ENCODE results near the gene MAPK6. TPM values are rescaled to one million over a fixed set of nuclear protein-coding genes. Genes with fewer than 3 reads are reported as not detected.

The MAPK6 gene
- total and polyA plus RNA-seq, 10 of the 15 experiments (the other 5 are each of a cell fraction or from before 2014, with no cell fraction given): 20.6 to 100 (median 52.6) TPM

- no peak for DNase-seq (ENCODE audit: low read depth, low spot score)
- ChIA-PET CTCF (interaction anchor here (1.0 to 2.0 kb wide), 4 partner anchors 12 to 87 kb away, joined by 3 to 11 read pairs (median 6); no protein-coding TSS in a partner anchor), POLR2A (no interaction called here), SMC1A (ENCODE audit: uncharacterized antibody, unreplicated experiment) (interaction anchor here (0.7 to 2.3 kb wide), 7 partner anchors 14 to 72 kb away, joined by 3 to 6 read pairs (median 3); no protein-coding TSS in a partner anchor), RAD21 (ENCODE audit: unreplicated experiment) (interaction anchor here (0.6 to 0.7 kb wide), 2 partner anchors 27 to 30 kb away, joined by 4 read pairs; no protein-coding TSS in a partner anchor)
- no peak for FAIRE-seq
- H3K4me3 ChIP-seq: no peak overlapping the region
- no TSS peak for BruUV-seq (replicated peaks)
- no peak for ATAC-seq
- H3K36me3 ChIP-seq (ENCODE audit: control insufficient read depth in 2 of 2, insufficient read depth in 2 of 2, low read length in 1 of 2): peaks cover 6 to 47% of the 10 kb centered on the region in 2 experiments
- H3K9me3 ChIP-seq (replicated peaks; ENCODE audit: control insufficient read depth, insufficient read depth, low read length): peaks cover 2% of the 10 kb centered on the region; the same call in 2 of the 3 replicates
- no peaks in the 10 kb centered on the region for H3K4me1 ChIP-seq (ENCODE audit: control insufficient read depth, insufficient read depth, low read length)
- no peaks in the 10 kb centered on the region for H3K27me3 ChIP-seq (replicated peaks in 1 of 2; ENCODE audit: control insufficient read depth in 2 of 2, insufficient read depth in 2 of 2, low read length in 1 of 2)
- in situ Hi-C loops (cut with MboI) (no loop called here), intact Hi-C loops (cut with micrococcal nuclease; ENCODE audit: unreplicated experiment) (no loop called here)
- no peak overlapping the region for H2AFZ ChIP-seq (ENCODE audit: control insufficient read depth, low read depth, low read length)
- no peak overlapping the region for H3K4me2 ChIP-seq (ENCODE audit: control insufficient read depth, insufficient read depth)
- H4K20me1 ChIP-seq (ENCODE audit: control insufficient read depth, insufficient read depth): no peaks in the 10 kb centered on the region
- peaks cover 13% of the 10 kb centered on the region for H3K79me2 ChIP-seq (ENCODE audit: control insufficient read depth, insufficient read depth, low read length)
- no peak overlapping the region for H3K9ac ChIP-seq (ENCODE audit: control insufficient read depth, insufficient read depth, low read length)
- H3K27ac ChIP-seq (ENCODE audit: control insufficient read depth, insufficient read depth): no peak overlapping the region
- TF ChIP-seq SPI1 (IDR thresholded peaks at IDR 0.05; ENCODE audit: borderline replicate concordance, insufficient read depth, low read depth, low read length) (peak; percentile 42; the same call in 1 of the 2 replicates), STAT3 (IDR thresholded peaks at IDR 0.05; ENCODE audit: low read depth, low read length) (no peak)
- 97% methylated on average over 4 of the region's 4 CpGs for WGBS (ENCODE audit: insufficient coverage, insufficient replicate concordance, low lambda C conversion rate, missing lambda C conversion rate)
Measured at GRCh38 chr15:52052066-52052935, 33.3 kb downstream of the MAPK6 start.

GRCh38 chr15:52054381-52054780, 35.4 kb downstream of the MAPK6 start:
- no peak overlapping the region for H2AFZ ChIP-seq (ENCODE audit: control insufficient read depth, low read depth, low read length)
- H3K36me3 ChIP-seq (ENCODE audit: control insufficient read depth in 2 of 2, insufficient read depth in 2 of 2, low read length in 1 of 2): peaks cover 9 to 55% of the 10 kb centered on the region in 2 experiments
- ChIA-PET CTCF (no interaction called here), SMC1A (ENCODE audit: uncharacterized antibody, unreplicated experiment) (interaction anchor here (1.4 kb wide), 1 partner anchor 14 kb away, joined by 3 read pairs; no protein-coding TSS in a partner anchor), RAD21 (ENCODE audit: unreplicated experiment) (no interaction called here), POLR2A (no interaction called here)
- ATAC-seq: no peak
- FAIRE-seq: no peak
- BruUV-seq (replicated peaks): no TSS peak
- no peaks in the 10 kb centered on the region for H4K20me1 ChIP-seq (ENCODE audit: control insufficient read depth, insufficient read depth)
- H3K4me3 ChIP-seq: no peak overlapping the region
- no peaks in the 10 kb centered on the region for H3K4me1 ChIP-seq (ENCODE audit: control insufficient read depth, insufficient read depth, low read length)
- H3K27ac ChIP-seq (ENCODE audit: control insufficient read depth, insufficient read depth): no peak overlapping the region
- intact Hi-C loops (cut with micrococcal nuclease; ENCODE audit: unreplicated experiment): no loop called here
- in situ Hi-C loops (cut with MboI): no loop called here
- H3K79me2 ChIP-seq (ENCODE audit: control insufficient read depth, insufficient read depth, low read length): peaks cover 4% of the 10 kb centered on the region
- no peak overlapping the region for H3K4me2 ChIP-seq (ENCODE audit: control insufficient read depth, insufficient read depth)
- 99% methylated on average over 4 of the region's 4 CpGs for WGBS (ENCODE audit: insufficient coverage, insufficient replicate concordance, low lambda C conversion rate, missing lambda C conversion rate)
- H3K9me3 ChIP-seq (replicated peaks; ENCODE audit: control insufficient read depth, insufficient read depth, low read length): peaks cover 2% of the 10 kb centered on the region; the same call in 2 of the 3 replicates
- H3K9ac ChIP-seq (ENCODE audit: control insufficient read depth, insufficient read depth, low read length): no peak overlapping the region
- no peaks in the 10 kb centered on the region for H3K27me3 ChIP-seq (replicated peaks in 1 of 2; ENCODE audit: control insufficient read depth in 2 of 2, insufficient read depth in 2 of 2, low read length in 1 of 2)
- DNase-seq (ENCODE audit: low read depth, low spot score): no peak
- TF ChIP-seq NFXL1 (IDR thresholded peaks at IDR 0.05; ENCODE audit: borderline replicate concordance) (no peak), TCF7 (IDR thresholded peaks at IDR 0.05; ENCODE audit: borderline replicate concordance) (no peak), FOS (IDR thresholded peaks at IDR 0.05; ENCODE audit: borderline replicate concordance, extremely low read depth, insufficient read length) (no peak), FOXM1 (IDR thresholded peaks at IDR 0.05; ENCODE audit: low read depth, low read length) (no peak), IRF5 (IDR thresholded peaks at IDR 0.05; ENCODE audit: borderline replicate concordance) (no peak), IKZF2 (IDR thresholded peaks at IDR 0.05) (no peak), POLR2AphosphoS5 (IDR thresholded peaks at IDR 0.05; ENCODE audit: low read length) (no peak), HCFC1 (IDR thresholded peaks at IDR 0.05; ENCODE audit: low read length) (no peak), POU2F2 (IDR thresholded peaks at IDR 0.05; ENCODE audit: borderline replicate concordance, low read depth, low read length) (no peak), SRF (IDR thresholded peaks at IDR 0.05; ENCODE audit: low read depth in 2 of 2, low read length in 2 of 2) (no peak), RELA (IDR thresholded peaks at IDR 0.05; ENCODE audit: borderline replicate concordance, partially characterized antibody) (no peak), TCF3 (IDR thresholded peaks at IDR 0.05; ENCODE audit: borderline replicate concordance, insufficient read depth, low read depth, low read length) (no peak), IRF4 (IDR thresholded peaks at IDR 0.05; ENCODE audit: low read depth, low read length) (no peak), NR2F1 (conservative IDR thresholded peaks at IDR 0.05) (no peak), ZNF207 (IDR thresholded peaks at IDR 0.05; ENCODE audit: borderline replicate concordance) (no peak)

Data from GM12878 (cell line).